Measurements from ENCODE around the gene COL16A1.

COL16A1 gene

DNA sequence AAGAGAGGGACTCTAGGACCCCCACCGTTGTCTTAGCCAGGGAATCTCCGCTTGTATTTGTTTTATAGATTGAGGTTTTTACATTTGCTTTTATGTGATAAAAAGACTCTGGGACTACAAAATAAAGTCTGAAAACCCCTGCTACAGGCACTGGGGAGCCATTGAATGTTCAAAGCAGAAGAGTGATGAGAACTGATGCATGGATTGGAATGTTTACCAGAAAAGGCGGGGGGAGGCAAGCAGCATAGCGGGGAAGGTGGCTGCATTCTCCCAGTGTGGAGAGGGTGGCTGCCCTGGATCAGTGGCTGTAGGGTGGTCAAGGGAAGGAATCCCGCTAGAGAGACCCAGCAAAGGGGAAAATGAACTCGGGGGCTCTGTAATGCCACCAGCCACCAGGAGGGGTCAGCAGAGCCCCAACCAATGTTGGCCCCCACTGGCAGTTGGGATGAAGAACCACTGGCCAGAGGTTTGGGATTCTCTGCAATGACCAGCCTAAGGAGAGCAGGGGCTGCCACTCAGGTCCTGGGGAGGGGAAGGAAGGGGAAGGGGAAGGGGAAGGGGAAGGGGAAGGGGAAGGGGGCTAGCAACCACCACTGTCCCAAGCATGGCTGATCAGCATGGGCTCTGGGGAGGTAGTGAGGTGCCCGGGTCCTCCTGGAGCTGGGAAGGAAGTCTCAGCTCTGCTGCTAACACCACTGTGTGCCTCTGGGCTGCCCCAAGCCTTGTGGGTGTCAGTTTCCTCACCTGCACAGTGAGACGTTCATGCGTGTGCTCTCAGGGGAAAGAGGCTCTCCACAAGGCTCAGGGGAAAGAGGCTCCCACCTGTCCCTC, 40.0 kb downstream of the COL16A1 start:
- TF ChIP-seq FOXP2 (optimal IDR thresholded peaks at IDR 0.05; ENCODE audit: borderline replicate concordance, extremely low read depth, extremely low read length, insufficient read depth) (no peak), TAF1 (IDR thresholded peaks at IDR 0.05; ENCODE audit: borderline replicate concordance, insufficient read depth, low read length) (no peak), POLR2AphosphoS5 (IDR thresholded peaks at IDR 0.05; ENCODE audit: low read depth, low read length) (no peak), SIN3A (IDR thresholded peaks at IDR 0.05; ENCODE audit: borderline replicate concordance, insufficient read depth, low read length) (no peak), REST (IDR thresholded peaks at IDR 0.05; ENCODE audit: insufficient read depth in 1 of 2, low read depth in 2 of 2, low read length in 2 of 2) (no peak)

- TF ChIP-seq REST (IDR thresholded peaks at IDR 0.05; ENCODE audit: insufficient read depth in 1 of 2, low read depth in 2 of 2, low read length in 2 of 2): no peak
Observed at GRCh38 chr1:31662463-31662862, 41.4 kb downstream of the COL16A1 start.

- TF ChIP-seq POLR2AphosphoS5 (IDR thresholded peaks at IDR 0.05; ENCODE audit: low read depth, low read length) (no peak), TAF1 (IDR thresholded peaks at IDR 0.05; ENCODE audit: borderline replicate concordance, insufficient read depth, low read length) (no peak), REST (IDR thresholded peaks at IDR 0.05; ENCODE audit: insufficient read depth in 1 of 2, low read depth in 2 of 2, low read length in 2 of 2) (no peak), SIN3A (IDR thresholded peaks at IDR 0.05; ENCODE audit: borderline replicate concordance, insufficient read depth, low read length) (no peak), FOXP2 (optimal IDR thresholded peaks at IDR 0.05; ENCODE audit: borderline replicate concordance, extremely low read depth, extremely low read length, insufficient read depth) (no peak)
Observed at GRCh38 chr1:31661856-31662255, 42.0 kb downstream of the COL16A1 start.

DNA sequence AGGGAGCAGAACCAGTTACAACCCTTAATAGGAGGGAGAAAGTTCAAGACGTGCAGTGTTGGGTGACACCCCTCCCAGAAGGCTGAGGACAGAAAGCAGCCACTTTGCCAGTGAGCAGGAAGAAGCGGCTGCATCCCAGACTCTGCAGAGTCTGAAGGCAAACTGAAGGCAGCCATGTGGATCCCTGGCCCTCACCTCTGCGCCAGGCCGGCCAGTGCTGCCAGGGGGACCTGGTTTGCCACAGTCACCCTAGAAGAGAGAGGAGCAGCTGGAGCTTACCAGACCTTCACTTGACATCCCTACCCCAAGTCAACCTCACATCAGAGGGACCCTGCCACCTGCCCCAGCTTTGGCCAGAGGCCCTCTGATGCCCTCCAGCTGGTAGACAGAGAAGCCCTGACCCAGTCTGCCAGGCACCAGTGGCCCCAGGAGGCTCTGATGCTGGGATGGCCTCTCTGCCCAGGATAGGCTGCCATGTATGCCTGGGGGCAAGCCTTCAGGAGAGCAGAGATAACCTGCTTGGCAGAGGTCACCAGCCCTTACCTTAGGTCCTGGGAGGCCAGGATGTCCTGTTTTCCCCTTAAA, 42.9 kb downstream of the COL16A1 start:
- TF ChIP-seq FOXP2 (optimal IDR thresholded peaks at IDR 0.05; ENCODE audit: borderline replicate concordance, extremely low read depth, extremely low read length, insufficient read depth) (no peak), TAF1 (IDR thresholded peaks at IDR 0.05; ENCODE audit: borderline replicate concordance, insufficient read depth, low read length) (no peak), SIN3A (IDR thresholded peaks at IDR 0.05; ENCODE audit: borderline replicate concordance, insufficient read depth, low read length) (no peak), REST (IDR thresholded peaks at IDR 0.05; ENCODE audit: insufficient read depth in 1 of 2, low read depth in 2 of 2, low read length in 2 of 2) (no peak), POLR2AphosphoS5 (IDR thresholded peaks at IDR 0.05; ENCODE audit: low read depth, low read length) (no peak)
